HG03045 (cell line): ENCODE data around the gene PLEKHG2.

Source experiments
- ATAC-seq: cut with Tn5 transposase; IDR thresholded peaks from one replicate; pipeline ENCODE4 v1.9.1; 2021; ENCODE audit warnings: mild to moderate bottlenecking, moderate library complexity; ENCODE audit not compliant: unreplicated experiment

The PLEKHG2 gene

DNA sequence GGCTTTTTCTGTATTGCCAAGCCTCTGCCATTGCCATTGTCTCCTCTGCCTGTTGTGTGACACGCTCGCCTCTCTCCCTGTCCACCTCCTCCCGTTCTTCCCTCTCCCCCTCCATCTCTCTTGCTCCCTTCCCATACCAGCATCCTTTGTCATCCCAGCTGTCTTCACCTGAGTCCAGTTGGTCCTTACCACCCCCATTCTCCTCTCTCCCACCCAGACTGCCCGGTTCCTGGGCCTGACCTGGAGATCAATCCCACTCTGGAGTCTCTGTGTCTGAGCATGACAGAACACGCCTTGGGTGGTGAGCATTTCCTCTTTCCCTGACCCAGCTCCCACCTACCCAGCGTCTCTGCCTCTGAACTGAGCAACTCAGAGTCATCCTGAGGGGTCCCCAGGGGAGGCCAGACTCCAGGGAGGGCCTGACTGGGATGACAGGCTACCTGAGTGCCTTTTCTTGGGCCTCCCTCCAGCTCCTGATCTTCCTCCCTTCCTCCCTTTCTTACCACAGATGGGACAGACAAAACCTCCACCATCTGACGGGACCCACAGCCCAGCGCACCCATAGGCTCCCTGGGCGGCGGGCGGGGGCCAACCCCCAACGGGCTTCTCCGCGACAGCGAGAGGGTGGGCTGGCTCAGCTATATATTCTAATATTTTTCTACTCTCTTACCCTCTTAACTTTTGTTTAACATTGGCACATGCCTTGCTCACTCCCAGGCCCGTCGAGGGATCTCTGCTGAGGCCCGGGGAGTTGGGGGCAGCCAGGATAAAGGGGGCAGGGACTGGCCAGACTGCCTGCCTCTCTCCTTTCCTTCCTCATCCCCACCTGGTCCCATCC lies 29.3 kb upstream of the PLEKHG2 start:
- no peak for ATAC-seq

- no peak for ATAC-seq
Measured at GRCh38 chr19:39384839-39385568, 27.5 kb upstream of the PLEKHG2 start.

GRCh38 chr19:39385629-39386411 lies 26.6 kb upstream of the PLEKHG2 start:
- ATAC-seq = no peak

DNA sequence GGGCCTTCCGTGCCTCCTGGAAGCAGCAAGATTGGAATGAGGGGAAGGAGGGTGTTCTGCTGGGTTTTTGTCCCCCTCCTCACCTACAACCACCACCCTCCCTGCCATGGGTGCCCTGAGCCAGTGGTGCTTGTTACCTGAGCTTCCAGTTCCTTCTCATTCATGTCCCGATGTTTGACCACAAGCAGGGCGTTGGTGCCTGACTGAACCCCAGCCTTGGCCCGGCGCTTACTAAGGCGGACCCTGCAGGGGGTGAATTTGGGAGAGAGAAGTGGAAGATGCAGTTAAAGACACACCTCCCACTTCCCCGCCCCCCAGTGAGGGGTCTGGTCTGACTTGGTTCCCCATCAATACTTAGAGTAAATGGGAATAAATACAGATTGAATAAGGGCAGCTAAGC lies 25.9 kb upstream of the PLEKHG2 start:
- ATAC-seq = no peak

DNA sequence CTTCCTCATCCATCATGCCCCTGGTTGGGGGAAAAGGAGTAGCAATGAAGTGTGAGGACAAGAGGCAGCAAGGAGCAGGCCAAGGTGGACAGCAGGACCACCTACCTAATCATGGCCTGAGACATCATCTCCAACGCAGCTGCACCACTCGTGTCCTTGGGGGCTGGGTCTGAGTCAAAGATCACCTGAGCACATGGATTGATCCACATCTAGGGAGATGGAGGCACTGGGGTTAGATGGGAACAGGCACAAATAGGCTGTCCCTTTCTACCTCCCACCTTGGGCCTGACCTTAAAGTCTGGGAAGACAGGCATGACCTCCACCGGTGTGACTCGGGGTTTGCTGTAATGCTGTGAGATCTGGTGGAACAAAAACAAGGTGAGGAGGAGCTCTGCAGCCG lies 23.8 kb upstream of the PLEKHG2 start:
- no peak for ATAC-seq

GRCh38 chr19:39389631-39390414 lies 22.6 kb upstream of the PLEKHG2 start:
- no peak for ATAC-seq

DNA sequence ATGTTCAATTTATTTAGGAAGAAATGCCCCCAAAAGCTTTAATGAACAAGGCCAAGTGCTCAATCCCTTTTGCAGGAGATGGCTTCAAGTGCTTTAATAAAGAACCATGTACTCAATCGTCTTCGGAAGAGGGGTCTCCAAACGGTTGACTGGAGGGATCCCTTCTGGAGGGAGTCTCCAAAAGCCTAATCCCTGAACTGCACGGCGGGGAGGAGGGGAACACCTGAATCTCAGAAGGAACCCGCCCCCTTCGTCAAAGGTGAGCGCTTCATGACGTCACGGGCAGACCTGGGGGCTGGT lies 22.1 kb upstream of the PLEKHG2 start:
- ATAC-seq = no peak

DNA sequence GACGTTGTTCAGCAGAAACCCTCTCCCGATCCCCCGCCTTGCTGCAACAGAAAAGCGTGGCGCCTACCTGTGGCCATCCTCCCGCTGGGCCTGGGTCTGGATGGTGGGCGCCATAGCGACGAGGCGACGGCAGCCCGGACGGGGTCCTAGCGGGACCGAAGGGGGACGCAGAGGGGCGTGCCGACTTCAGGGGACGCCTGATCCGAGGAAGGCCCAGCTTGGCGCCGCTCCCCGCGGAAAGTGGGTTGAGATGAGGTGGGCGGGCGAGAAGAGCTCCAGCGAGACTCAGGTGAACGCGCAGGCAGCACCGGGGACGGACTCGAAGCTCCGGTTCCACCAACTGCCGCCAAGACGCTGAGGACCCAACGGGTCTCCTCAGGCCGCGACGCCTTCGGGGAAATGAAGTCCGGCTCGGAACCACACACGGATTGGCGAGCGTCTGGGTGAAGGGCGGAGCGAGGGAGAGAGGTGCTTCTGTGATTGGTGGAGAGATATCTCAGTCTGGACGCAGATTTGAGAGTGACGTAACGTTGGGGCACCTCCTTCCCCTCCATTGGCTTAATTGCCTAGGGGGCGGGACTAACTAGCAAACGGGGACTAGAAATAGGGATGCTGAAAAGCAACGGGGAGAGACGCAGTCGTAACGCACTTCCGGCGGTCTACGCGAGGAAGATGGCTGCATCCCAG lies 21.6 kb upstream of the PLEKHG2 start, which contains the start of the genes MED29 and PAF1:
Gene MED29 (plus strand): TSS at position 628 of the 687 bp plus-strand sequence. CDS start 45 bp downstream, at position 673.
Gene PAF1 (minus strand): TSS at position 356 of the 687 bp plus-strand sequence. CDS start 242 bp downstream, at position 114.
- peak; percentile 92 for ATAC-seq

GRCh38 chr19:39397360-39398296 lies 14.8 kb upstream of the PLEKHG2 start:
- peak; percentile 35 for ATAC-seq

DNA sequence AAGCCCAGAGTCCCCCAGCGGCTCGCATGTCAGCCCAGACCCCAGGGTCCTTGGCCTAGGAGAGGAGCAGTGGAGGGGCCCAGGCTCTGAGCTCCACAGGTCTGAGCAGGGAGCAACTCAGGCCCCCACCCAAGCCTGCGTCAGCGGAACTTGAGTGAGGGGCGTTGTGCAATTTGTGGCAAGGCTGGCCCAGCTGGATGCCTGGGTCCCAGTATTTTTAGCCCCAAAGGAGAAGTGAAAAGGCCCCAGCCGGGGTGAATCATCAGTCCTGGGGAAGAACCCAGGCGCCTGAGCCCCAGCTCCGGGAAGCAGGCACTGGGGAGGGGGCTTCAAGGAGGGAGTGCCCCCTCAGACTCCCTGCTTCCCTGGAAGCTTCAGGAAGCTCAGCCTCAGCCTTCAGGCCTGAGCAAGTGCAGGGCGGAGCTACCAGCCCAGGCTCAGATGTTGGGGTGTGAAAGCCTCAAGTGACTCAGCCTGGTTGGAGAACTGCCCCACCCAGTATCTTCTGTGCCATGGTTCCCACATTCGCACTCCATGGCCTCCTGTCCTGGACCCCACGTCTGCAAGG lies 14.1 kb upstream of the PLEKHG2 start:
- no peak for ATAC-seq

DNA sequence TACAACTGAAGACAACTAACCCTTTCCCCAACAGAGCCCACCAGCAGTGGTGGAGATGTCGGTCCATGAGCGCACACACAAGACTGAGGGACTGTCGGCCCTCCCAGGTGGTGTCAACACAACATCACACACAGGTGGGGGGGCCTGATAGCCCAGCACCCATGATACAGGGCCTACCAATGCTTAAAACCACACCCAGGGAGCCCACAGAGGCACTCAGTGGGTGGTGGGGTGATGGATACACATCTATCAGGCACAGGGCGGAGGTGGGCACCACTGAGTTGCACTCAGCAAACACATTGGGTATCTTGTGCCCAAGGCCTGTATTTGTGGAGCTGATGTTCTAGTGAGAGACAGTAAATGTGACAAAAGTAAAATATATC lies 12.8 kb upstream of the PLEKHG2 start:
- ATAC-seq = no peak

DNA sequence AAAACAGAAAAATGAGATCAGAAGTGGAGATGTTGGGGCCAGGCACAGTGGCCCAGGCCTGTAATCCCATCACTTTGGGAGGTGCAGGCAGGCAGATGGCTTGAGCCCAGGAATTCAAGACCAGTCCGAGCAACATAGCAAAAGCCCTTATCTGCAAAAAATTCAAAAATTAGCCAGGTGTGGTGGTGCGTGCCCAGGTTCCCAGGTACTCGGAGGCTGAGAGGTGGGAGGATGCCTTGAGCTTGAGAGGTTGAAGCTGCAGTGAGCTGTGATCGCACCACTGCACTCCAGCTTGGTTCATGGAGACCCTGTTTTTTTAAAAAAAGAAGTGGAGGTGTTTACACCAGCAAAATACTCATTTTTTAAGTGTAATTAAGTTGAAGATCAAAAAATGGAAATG lies 12.4 kb upstream of the PLEKHG2 start:
- ATAC-seq = no peak

DNA sequence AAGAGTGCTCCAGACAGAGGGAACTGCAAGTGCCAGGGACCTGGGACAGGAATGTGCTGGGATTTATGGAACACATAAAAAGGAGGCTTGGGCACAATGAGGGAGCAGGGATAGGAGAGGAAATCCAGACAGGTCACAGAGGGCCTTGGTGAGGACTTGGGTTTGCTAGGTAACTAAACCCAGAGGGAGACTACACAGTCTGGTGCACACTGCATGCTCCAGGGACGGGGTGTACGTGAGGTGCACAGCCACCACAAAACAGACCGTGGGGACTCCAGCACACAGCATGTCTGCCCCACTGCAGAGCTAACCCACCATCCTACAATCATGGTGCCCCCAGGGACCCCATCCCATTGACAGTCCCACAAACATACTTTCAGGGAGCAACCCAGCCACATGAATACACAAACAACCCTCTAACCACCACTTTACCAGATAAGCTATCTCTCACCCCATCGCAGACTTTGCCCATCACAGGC lies 11.4 kb upstream of the PLEKHG2 start:
- ATAC-seq = no peak

GRCh38 chr19:39401549-39402345 lies 10.7 kb upstream of the PLEKHG2 start:
- no peak for ATAC-seq

DNA sequence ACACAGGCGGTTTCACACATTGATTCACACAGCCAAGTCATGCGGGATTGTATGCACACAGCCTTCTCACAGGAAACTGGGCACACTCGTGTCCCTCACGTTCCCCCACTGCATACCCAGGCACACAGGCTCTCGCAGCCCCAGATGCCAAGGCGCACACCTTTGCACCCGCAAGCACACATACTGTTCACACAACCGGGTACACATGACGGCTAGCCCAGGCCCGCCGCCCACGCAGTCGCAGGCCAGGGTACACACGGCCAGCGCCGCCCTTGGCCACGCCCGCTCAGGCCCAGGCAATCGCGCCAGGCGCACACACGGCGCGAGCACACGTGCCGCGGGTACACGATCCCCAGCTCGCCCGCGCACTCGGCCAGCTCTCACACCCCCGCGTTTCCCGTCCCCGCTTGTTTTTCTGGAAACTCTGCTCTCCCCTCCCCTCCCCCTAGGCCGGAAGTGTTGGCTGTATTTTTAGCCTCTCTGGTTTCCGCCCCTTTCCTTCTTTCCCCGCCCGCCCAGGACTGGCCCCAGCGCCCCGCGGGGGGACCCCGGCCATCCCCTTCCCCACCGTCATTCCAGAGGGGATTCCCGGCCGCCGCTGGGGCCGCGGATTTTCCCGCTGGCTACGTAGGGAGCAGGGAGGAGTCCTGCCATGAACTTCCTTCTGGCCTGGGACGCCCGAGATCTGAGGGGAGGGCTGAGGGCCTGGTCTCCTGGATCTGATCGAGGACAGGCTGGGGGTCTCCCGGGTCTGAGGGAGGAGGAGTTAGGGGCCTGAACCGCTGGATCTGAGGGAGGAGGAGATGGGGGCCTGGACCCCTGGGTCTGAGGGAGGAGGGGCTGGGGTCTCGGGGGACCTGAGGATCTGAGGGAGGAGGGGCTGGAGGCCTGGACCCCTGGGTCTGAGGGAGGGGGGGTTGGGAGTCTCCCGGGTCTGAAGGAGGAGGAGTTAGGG lies 9.8 kb upstream of the PLEKHG2 start:
- ATAC-seq = peak; percentile 32
